Naive thymus-derived CD8-positive, alpha-beta T cell (primary cell): ENCODE measurements around the gene RNU5B-1. TPM values are rescaled to one million over a fixed set of nuclear protein-coding genes. Genes with fewer than 3 reads are reported as not detected.

ENCODE experiments used
- ATAC-seq, 2 donors: fragments of 150-1000 bp; cut with Tn5 transposase in 1 of 2; sonication (Bioruptor Pico), chemical (Tn5 transposase) in 1 of 2; 1 replicate in 1 of 2; 2 replicates in 1 of 2; pipeline ENCODE4 v1.10.0; 2021; ENCODE audit warnings: mild to moderate bottlenecking in 2 of 2, moderate library complexity in 2 of 2
- POLR2A ChIA-PET: fragments of 350-600 bp; sonication (Branson Sonifier 250); formaldehyde crosslinking; loops from one replicate; lab custom pipeline; 2021; ENCODE audit warnings: antibody characterized with exemption; lab: Charles Lee
- DNase-seq, 10 donors: peaks; one replicate each; pipeline versions ENCODE4 v3.0.0 to v3.0.0-alpha.2; 2020 to 2022
- H3K27ac Mint-ChIP-seq, 10 donors: one replicate each; pipeline ENCODE4 v1.8.0; 2020 to 2022; ENCODE audit warnings: mild to moderate bottlenecking in 10 of 10, mixed read lengths in 10 of 10, moderate library complexity in 4 of 10, inconsistent platforms in 1 of 10
- H3K27me3 Mint-ChIP-seq, 5 donors: one replicate each; pipeline ENCODE4 v1.8.0; 2021 to 2022; ENCODE audit warnings: mixed read lengths in 5 of 5
- H3K36me3 Mint-ChIP-seq, 3 donors: one replicate each; pipeline ENCODE4 v1.8.0; 2020 to 2022; ENCODE audit warnings: mixed read lengths in 3 of 3, mild to moderate bottlenecking in 2 of 3, inconsistent platforms in 1 of 3
- H3K4me1 Mint-ChIP-seq, 4 donors: one replicate each; pipeline ENCODE4 v1.8.0; 2021 to 2022; ENCODE audit warnings: mixed read lengths in 4 of 4
- H3K4me3 Mint-ChIP-seq, 10 donors: one replicate each; pipeline ENCODE4 v1.8.0; 2020 to 2022; ENCODE audit warnings: mild to moderate bottlenecking in 10 of 10, mixed read lengths in 10 of 10, moderate library complexity in 6 of 10, inconsistent platforms in 1 of 10
- H3K9me3 Mint-ChIP-seq, 9 donors: one replicate each; pipeline ENCODE4 v1.8.0; 2020 to 2022; ENCODE audit warnings: mixed read lengths in 9 of 9, mild to moderate bottlenecking in 3 of 9, inconsistent platforms in 1 of 9, moderate library complexity in 1 of 9
- polyA plus RNA-seq, 3 donors: library from polyadenylated mRNA; unstranded; fragments of 300-500 nt; fragmentation: Illumina TruSeq; gene quantifications; one replicate each; pipeline ENCODE4 v1.2.3, GENCODE V29; 2021
- total RNA-seq, 8 experiments: library from RNA in 2 of 8; stranded (reverse) in 2 of 8; gene quantifications; one replicate each; pipeline ENCODE4 v1.2.3 and lab custom pipeline; 2021 to 2026

The RNU5B-1 gene
- total and polyA plus RNA-seq, 5 experiments from 2014 or later = 20.8 to 33.0 TPM; not detected in 3

- no peak overlapping the region for H3K27ac Mint-ChIP-seq
- H3K4me1 Mint-ChIP-seq = no peaks in the 10 kb centered on the region
- POLR2A ChIA-PET = no interaction called here
- peaks cover 0 to 26% (median 3%) of the 10 kb centered on the region in 5 donors for H3K27me3 Mint-ChIP-seq
- H3K4me3 Mint-ChIP-seq = no peak overlapping the region
- H3K9me3 Mint-ChIP-seq = no peaks in the 10 kb centered on the region
- DNase-seq = no peak
- no peaks in the 10 kb centered on the region for H3K36me3 Mint-ChIP-seq
- ATAC-seq = no peak
These were observed 27.3 kb downstream of the RNU5B-1 start for GRCh38 chr15:65331811-65332210.

DNA sequence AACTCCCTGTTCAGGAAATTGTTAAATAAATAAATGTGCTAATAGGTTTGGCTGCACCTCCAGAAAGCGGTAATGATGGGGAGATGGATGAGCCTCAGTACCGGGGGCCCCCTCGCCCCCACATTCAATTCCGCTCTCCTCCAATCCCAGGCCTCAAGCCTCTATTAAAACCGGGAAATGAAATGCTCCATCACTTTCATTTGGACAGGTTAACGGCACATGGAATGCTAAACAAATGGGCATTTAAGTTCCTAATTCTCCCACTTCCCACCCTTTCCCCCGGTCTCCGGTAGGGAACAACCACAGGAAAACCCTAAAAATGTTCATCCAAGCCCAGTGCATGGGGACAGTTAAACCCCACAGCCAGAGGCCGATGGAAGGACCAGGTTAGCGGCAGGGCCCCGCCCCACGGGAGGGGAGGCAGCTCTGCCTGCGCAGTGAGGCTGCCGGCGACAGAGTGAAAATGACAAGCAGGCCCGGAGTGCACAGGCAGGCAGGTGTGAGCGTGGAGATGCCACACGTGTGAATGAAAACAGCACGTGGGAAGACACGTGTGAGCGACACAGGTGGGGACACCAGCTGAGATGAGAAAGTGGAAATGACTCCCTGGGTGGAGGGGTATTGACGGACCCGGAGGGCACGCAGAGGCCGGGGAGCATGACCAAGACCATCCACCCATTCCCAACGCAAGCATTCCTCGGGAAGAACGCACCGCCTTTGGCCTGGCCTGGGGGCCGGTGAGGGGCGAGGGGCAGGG lies 28.1 kb downstream of the RNU5B-1 start:
- ATAC-seq (no peak), DNase-seq (no peak)
- Mint-ChIP-seq H3K4me1 (no peaks in the 10 kb centered on the region), H3K4me3 (no peak overlapping the region), H3K36me3 (no peaks in the 10 kb centered on the region), H3K27ac (no peak overlapping the region), H3K27me3 (peaks cover 0 to 24% (median 3%) of the 10 kb centered on the region in 5 donors), H3K9me3 (no peaks in the 10 kb centered on the region)
- POLR2A ChIA-PET = no interaction called here

DNA sequence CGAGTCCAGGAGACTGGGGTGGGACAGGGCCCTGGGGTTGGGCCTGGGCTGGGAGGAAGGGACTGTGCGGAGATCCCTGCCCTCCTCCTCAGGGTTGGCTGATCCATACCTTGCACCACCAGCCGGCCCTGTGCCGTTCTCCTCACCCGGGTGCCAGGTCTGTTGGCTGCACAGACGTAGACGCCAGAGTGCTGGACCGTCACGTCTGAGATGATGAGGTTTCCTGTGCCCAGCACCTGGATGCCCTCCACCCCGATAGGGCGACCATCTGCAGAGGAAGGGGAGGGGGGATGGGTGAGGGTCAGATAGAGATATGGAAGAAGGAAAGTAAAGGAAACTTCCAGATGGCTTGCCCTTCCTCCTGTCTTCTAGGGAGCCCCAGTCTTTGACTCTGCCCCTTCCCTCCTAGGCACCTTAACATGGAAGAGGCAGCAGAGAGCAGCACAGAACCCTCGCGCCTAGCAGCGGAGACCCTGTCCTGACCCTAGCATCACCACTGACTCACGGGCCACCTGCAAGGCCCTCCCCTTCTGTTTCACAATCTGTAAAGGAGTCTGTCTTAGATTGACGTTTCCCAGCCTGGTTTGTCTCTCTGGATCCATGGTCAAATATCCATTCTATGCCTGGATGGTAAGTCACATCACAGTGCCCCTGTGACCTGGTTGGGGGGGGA lies 28.8 kb downstream of the RNU5B-1 start:
- Mint-ChIP-seq H3K4me3 (no peak overlapping the region), H3K4me1 (no peaks in the 10 kb centered on the region), H3K9me3 (no peaks in the 10 kb centered on the region), H3K36me3 (no peaks in the 10 kb centered on the region), H3K27ac (no peak overlapping the region), H3K27me3 (peaks cover 0 to 17% (median 3%) of the 10 kb centered on the region in 5 donors)
- ATAC-seq (no peak), DNase-seq (no peak)
- POLR2A ChIA-PET = no interaction called here

- Mint-ChIP-seq H3K9me3 (no peaks in the 10 kb centered on the region), H3K27me3 (peaks cover 0 to 16% (median 4%) of the 10 kb centered on the region in 5 donors), H3K36me3 (no peaks in the 10 kb centered on the region), H3K4me3 (no peak overlapping the region), H3K4me1 (no peaks in the 10 kb centered on the region), H3K27ac (no peak overlapping the region)
- ATAC-seq (no peak), DNase-seq (no peak)
- POLR2A ChIA-PET = no interaction called here
These were observed 29.4 kb downstream of the RNU5B-1 start for GRCh38 chr15:65333856-65334255.

- ATAC-seq (no peak), DNase-seq (no peak)
- Mint-ChIP-seq H3K27ac (peak overlapping the region in 1 of 10 donors; percentile 83), H3K9me3 (no peaks in the 10 kb centered on the region), H3K4me3 (no peak overlapping the region), H3K36me3 (no peaks in the 10 kb centered on the region), H3K4me1 (peaks cover 0 to 3% (median 2%) of the 10 kb centered on the region in 4 donors), H3K27me3 (peaks cover 2 to 21% (median 6%) of the 10 kb centered on the region in 5 donors)
- POLR2A ChIA-PET = no interaction called here
These were observed 30.2 kb downstream of the RNU5B-1 start for GRCh38 chr15:65334586-65335231.

- POLR2A ChIA-PET = no interaction called here
- H3K27me3 Mint-ChIP-seq = peaks cover 4 to 29% (median 8%) of the 10 kb centered on the region in 5 donors
- peaks cover 0 to 5% (median 3%) of the 10 kb centered on the region in 4 donors for H3K4me1 Mint-ChIP-seq
- DNase-seq (no peak), ATAC-seq (no peak)
- H3K9me3 Mint-ChIP-seq = no peaks in the 10 kb centered on the region
- H3K4me3 Mint-ChIP-seq = no peak overlapping the region
- H3K36me3 Mint-ChIP-seq = no peaks in the 10 kb centered on the region
- no peak overlapping the region for H3K27ac Mint-ChIP-seq
These were observed 31.0 kb downstream of the RNU5B-1 start for GRCh38 chr15:65335278-65336055.

DNA sequence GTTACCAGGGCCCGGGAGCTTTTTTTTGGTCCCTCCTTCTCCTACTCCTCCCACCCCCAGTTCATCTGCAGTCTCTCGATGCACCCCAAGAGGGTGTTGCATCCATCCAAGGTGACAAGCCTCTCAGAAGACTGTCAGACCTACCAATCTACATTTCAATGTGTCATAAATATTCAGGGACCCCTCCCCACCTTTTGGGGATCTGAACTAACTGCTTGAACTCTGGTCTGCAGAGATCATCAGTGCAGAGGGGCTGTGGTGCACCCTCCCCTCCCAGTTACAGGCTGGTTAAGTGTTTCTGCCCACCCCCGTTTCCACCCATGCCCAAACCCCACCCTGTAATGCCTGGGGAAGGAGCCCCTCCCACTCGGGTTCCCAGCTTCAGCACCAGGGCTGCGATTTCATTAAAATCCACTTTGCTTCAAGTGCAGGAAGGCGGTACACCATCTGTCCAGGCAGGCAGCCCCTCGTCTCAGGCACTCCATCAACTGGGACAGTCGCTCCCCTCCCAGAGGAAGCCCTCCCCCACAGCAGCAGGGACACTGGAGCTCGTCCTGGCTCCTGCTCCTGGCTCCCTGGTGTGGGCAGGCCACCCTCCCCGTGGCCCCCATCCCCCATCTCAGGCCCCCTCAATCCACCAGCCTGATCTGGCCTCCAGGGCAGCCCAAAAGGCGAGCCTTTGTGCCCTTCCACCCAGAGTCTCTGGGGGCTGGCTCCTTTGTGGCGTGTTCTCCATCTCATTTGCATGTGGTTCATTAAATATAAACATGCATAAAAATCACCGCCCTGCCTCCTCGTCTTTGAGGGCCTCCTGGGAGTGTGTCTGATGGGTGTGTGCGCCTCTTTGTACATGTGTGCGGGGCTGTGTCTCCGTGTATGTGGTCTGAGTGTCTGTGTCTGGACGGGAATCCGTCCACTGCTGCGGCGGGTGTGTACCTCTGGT lies 32.3 kb downstream of the RNU5B-1 start:
- Mint-ChIP-seq H3K36me3 (no peaks in the 10 kb centered on the region), H3K4me1 (peaks cover 0 to 5% (median 3%) of the 10 kb centered on the region in 4 donors), H3K4me3 (no peak overlapping the region), H3K27ac (peak overlapping the region in 2 of 10 donors; percentile 13 to 41), H3K9me3 (no peaks in the 10 kb centered on the region), H3K27me3 (peaks cover 4 to 23% (median 8%) of the 10 kb centered on the region in 5 donors)
- DNase-seq (no peak), ATAC-seq (no peak)
- POLR2A ChIA-PET = no interaction called here

- Mint-ChIP-seq H3K9me3 (no peaks in the 10 kb centered on the region), H3K27ac (peak overlapping the region in 1 of 10 donors; percentile 13), H3K4me3 (no peak overlapping the region), H3K4me1 (peaks cover 0 to 5% (median 3%) of the 10 kb centered on the region in 4 donors), H3K36me3 (no peaks in the 10 kb centered on the region), H3K27me3 (peaks cover 4 to 18% (median 8%) of the 10 kb centered on the region in 5 donors)
- ATAC-seq = no peak
- DNase-seq = no peak
- POLR2A ChIA-PET = no interaction called here
These were observed 33.1 kb downstream of the RNU5B-1 start for GRCh38 chr15:65337436-65338070.

DNA sequence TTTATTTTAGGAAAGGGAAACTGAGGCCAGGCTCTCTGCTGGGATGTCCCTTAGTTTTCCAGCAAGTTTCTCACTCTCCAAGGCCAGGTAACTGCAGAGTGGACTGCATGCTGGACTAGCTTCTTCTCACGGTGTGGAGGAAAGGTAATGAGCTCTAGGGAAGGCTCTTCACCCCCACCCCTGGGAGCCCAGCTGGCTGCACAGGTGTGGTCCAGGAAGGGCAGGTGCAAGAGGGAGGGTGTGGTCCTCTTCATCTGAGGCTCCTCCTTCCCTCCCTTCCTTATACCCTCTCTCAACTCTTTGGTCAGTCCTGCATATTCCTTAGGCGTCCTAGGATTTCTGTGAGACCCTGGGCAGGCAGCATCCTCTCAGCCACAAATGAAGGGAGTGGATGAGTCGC lies 33.9 kb downstream of the RNU5B-1 start:
- peaks cover 0 to 5% (median 3%) of the 10 kb centered on the region in 4 donors for H3K4me1 Mint-ChIP-seq
- H3K4me3 Mint-ChIP-seq = no peak overlapping the region
- no peaks in the 10 kb centered on the region for H3K36me3 Mint-ChIP-seq
- ATAC-seq (no peak), DNase-seq (no peak)
- peaks cover 4 to 18% (median 10%) of the 10 kb centered on the region in 5 donors for H3K27me3 Mint-ChIP-seq
- peak overlapping the region in 1 of 10 donors; percentile 78 for H3K27ac Mint-ChIP-seq
- H3K9me3 Mint-ChIP-seq = no peaks in the 10 kb centered on the region
- POLR2A ChIA-PET = no interaction called here

GRCh38 chr15:65338823-65339222 lies 34.3 kb downstream of the RNU5B-1 start:
- no peak for ATAC-seq
- Mint-ChIP-seq H3K36me3 (no peaks in the 10 kb centered on the region), H3K9me3 (no peaks in the 10 kb centered on the region), H3K27ac (peak overlapping the region in 1 of 10 donors; percentile 78), H3K4me3 (no peak overlapping the region), H3K4me1 (peaks cover 0 to 5% (median 3%) of the 10 kb centered on the region in 4 donors), H3K27me3 (peaks cover 4 to 18% (median 10%) of the 10 kb centered on the region in 5 donors)
- POLR2A ChIA-PET = no interaction called here
- DNase-seq = no peak

DNA sequence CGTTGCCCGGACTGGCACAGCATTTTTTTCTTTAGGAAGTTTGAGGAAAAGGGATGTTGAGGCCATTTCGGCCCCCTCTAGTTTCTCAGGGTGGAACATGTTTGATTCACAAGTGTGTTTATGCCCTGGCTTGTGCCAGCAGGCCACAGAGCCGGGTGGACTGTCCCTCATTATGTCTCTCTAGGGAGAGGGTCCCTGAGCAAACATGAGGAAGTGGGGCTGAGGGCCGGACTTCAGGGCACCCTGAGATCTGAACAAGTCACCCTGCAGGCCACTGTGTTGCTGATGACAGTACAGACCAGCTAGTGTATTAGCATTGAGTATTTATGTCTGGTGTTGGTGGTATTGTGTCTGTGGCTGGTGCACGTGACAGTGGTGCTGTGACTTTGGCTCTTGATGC lies 34.9 kb downstream of the RNU5B-1 start:
- no peak overlapping the region for H3K4me3 Mint-ChIP-seq
- H3K36me3 Mint-ChIP-seq = no peaks in the 10 kb centered on the region
- H3K4me1 Mint-ChIP-seq = peaks cover 0 to 5% (median 3%) of the 10 kb centered on the region in 4 donors
- H3K9me3 Mint-ChIP-seq = no peaks in the 10 kb centered on the region
- ATAC-seq (no peak), DNase-seq (no peak)
- peaks cover 4 to 18% (median 7%) of the 10 kb centered on the region in 5 donors for H3K27me3 Mint-ChIP-seq
- POLR2A ChIA-PET = no interaction called here
- peak overlapping the region in 1 of 10 donors; percentile 26 for H3K27ac Mint-ChIP-seq
